GM12878 (cell line): Measurements from ENCODE around the gene ARHGEF16. TPM values are rescaled to one million over a fixed set of nuclear protein-coding genes. Genes with fewer than 3 reads are reported as not detected.

Source experiments
- ATAC-seq: fragments of 200-7000 bp; cut with Tn5 transposase; 3 replicates; pipeline ENCODE4 v1.9.1; 2020; ENCODE audit warnings: mild to moderate bottlenecking, moderate library complexity
- BruUV-seq: library from RNA; stranded (reverse); fragments of 400-500 nt; replicated peaks from 2 replicates; lab custom pipeline; 2021; lab: Mats Ljungman, UMichigan
- CTCF ChIA-PET: fragments of 300-600 bp; sonication (Branson Sonifier 250); formaldehyde crosslinking; extraction: SDS; loops from one replicate; lab custom pipeline; 2021; ENCODE audit warnings: inconsistent platforms; lab: Yijun Ruan, JAX
- POLR2A ChIA-PET: fragments of 350-600 bp; formaldehyde crosslinking; extraction: SDS; loops from one replicate; lab custom pipeline; 2021; ENCODE audit warnings: inconsistent platforms; lab: Charles Lee
- RAD21 ChIA-PET: fragments of 300-600 bp; sonication (Branson Sonifier 250); formaldehyde crosslinking; loops from one replicate; lab custom pipeline; 2023; ENCODE audit warnings: antibody characterized with exemption; ENCODE audit not compliant: unreplicated experiment; lab: Charles Lee
- SMC1A ChIA-PET: fragments of 300-600 bp; sonication (Branson Sonifier 250); formaldehyde crosslinking; loops from one replicate; lab custom pipeline; 2023; ENCODE audit not compliant: unreplicated experiment, uncharacterized antibody; lab: Charles Lee
- DNase-seq: peaks from one replicate; pipeline ENCODE4 v3.0.0-alpha.2; 2011; ENCODE audit warnings: low read depth, low spot score
- FAIRE-seq: peaks from 3 replicates; lab custom pipeline; 2011; peaks lifted over from hg19 to GRCh38; lab: Jason Lieb, UNC
- H2AFZ ChIP-seq: 2 replicates; pipeline ENCODE4 v1.6.0; 2011; ENCODE audit warnings: low read depth, low read length, control low read depth; ENCODE audit not compliant: control insufficient read depth
- H3K27ac ChIP-seq: 2 replicates; pipeline ENCODE4 v1.5.1; 2011; ENCODE audit warnings: control low read depth; ENCODE audit not compliant: control insufficient read depth, insufficient read depth
- H3K27me3 ChIP-seq, 2 experiments: replicated peaks in 1 of 2; 2 replicates each; pipeline versions ENCODE4 v1.6.0 to v1.6.1; 2011; ENCODE audit warnings: low read length in 1 of 2; ENCODE audit not compliant: control insufficient read depth in 2 of 2, insufficient read depth in 2 of 2
- H3K36me3 ChIP-seq, 2 experiments: 2 replicates each; pipeline ENCODE4 v1.5.1; 2011; ENCODE audit warnings: low read length in 1 of 2; ENCODE audit not compliant: control insufficient read depth in 2 of 2, insufficient read depth in 2 of 2
- H3K4me1 ChIP-seq: 2 replicates; pipeline ENCODE4 v1.6.1; 2011; ENCODE audit warnings: mild to moderate bottlenecking, low read length, moderate library complexity, mixed read lengths; ENCODE audit not compliant: control insufficient read depth, insufficient read depth
- H3K4me2 ChIP-seq: 2 replicates; pipeline ENCODE4 v1.6.0; 2011; ENCODE audit warnings: control low read depth; ENCODE audit not compliant: control insufficient read depth, insufficient read depth
- H3K4me3 ChIP-seq: fragments of 200-600 bp; sonication (generic); 2 replicates; pipeline ENCODE4 v1.5.1; 2016
- H3K79me2 ChIP-seq: 2 replicates; pipeline ENCODE4 v1.6.0; 2011; ENCODE audit warnings: low read length; ENCODE audit not compliant: control insufficient read depth, insufficient read depth
- H3K9ac ChIP-seq: 2 replicates; pipeline ENCODE4 v1.8.0; 2011; ENCODE audit warnings: low read length, control low read depth, mixed read lengths; ENCODE audit not compliant: control insufficient read depth, insufficient read depth
- H3K9me3 ChIP-seq: replicated peaks from 3 replicates; pipeline ENCODE4 v1.5.1; 2011; ENCODE audit warnings: mild to moderate bottlenecking, low read length; ENCODE audit not compliant: control insufficient read depth, insufficient read depth
- H4K20me1 ChIP-seq: 2 replicates; pipeline ENCODE4 v1.6.0; 2011; ENCODE audit not compliant: control insufficient read depth, insufficient read depth
- ATF7 ChIP-seq: fragments of 450-650 bp; IDR thresholded peaks from 2 replicates; pipeline ENCODE4 v1.6.1; 2016; ENCODE audit warnings: low read depth, mild to moderate bottlenecking
- CHD4 ChIP-seq: fragments of 200-600 bp; sonication (generic); IDR thresholded peaks from 2 replicates; pipeline ENCODE4 v1.6.1; 2016; ENCODE audit warnings: mild to moderate bottlenecking
- E2F8 ChIP-seq: fragments of 450-650 bp; IDR thresholded peaks from 2 replicates; pipeline ENCODE4 v1.6.1; 2018; ENCODE audit warnings: mild to moderate bottlenecking, low read depth, moderate library complexity; ENCODE audit not compliant: partially characterized antibody
- FOXM1 ChIP-seq: IDR thresholded peaks from 2 replicates; pipeline ENCODE4 v1.6.1; 2012; ENCODE audit warnings: low read depth, mild to moderate bottlenecking, inconsistent platforms, low read length, moderate library complexity
- GABPA ChIP-seq: IDR thresholded peaks from 2 replicates; pipeline ENCODE4 v1.6.1; 2014; ENCODE audit warnings: antibody characterized with exemption, low read depth, mild to moderate bottlenecking, inconsistent platforms
- MEF2A ChIP-seq: IDR thresholded peaks from 2 replicates; pipeline ENCODE4 v1.6.1; 2011; ENCODE audit warnings: low read depth, mild to moderate bottlenecking, low read length, moderate library complexity; ENCODE audit not compliant: insufficient read depth
- MYC ChIP-seq: IDR thresholded peaks from 2 replicates; pipeline ENCODE4 v1.6.1; 2011; ENCODE audit warnings: mild to moderate bottlenecking, low read length, moderate library complexity, inconsistent platforms; ENCODE audit not compliant: insufficient read depth, insufficient replicate concordance, insufficient read length, severe bottlenecking
- NR2F1 ChIP-seq: fragments of 450-650 bp; conservative IDR thresholded peaks from 2 replicates; pipeline ENCODE4 v1.6.1; 2017; ENCODE audit warnings: mild to moderate bottlenecking
- PRDM15 ChIP-seq: fragments of 450-650 bp; formaldehyde crosslinking; IDR thresholded peaks from 2 replicates; pipeline ENCODE4 v1.4.0; 2020; ENCODE audit warnings: mild to moderate bottlenecking, moderate library complexity
- SMAD1 ChIP-seq: fragments of 450-650 bp; IDR thresholded peaks from 2 replicates; pipeline ENCODE4 v1.6.1; 2018; ENCODE audit warnings: mild to moderate bottlenecking, low read depth; ENCODE audit not compliant: partially characterized antibody
- SREBF1 ChIP-seq: IDR thresholded peaks from 2 replicates; pipeline ENCODE4 v1.6.1; 2012; ENCODE audit warnings: mild to moderate bottlenecking, low read length
- STAT3 ChIP-seq: IDR thresholded peaks from 2 replicates; pipeline ENCODE4 v1.6.1; 2011; ENCODE audit warnings: low read depth, low read length, improper control_type of control experiment
- TAF1 ChIP-seq: IDR thresholded peaks from 2 replicates; pipeline ENCODE4 v1.6.1; 2011; ENCODE audit warnings: mild to moderate bottlenecking, low read depth, low read length, borderline replicate concordance
- TCF12 ChIP-seq: IDR thresholded peaks from 2 replicates; pipeline ENCODE4 v1.6.1; 2011; ENCODE audit warnings: low read depth, mild to moderate bottlenecking, low read length
- ZNF217 ChIP-seq: fragments of 450-650 bp; IDR thresholded peaks from 2 replicates; pipeline ENCODE4 v1.6.1; 2017; ENCODE audit warnings: antibody characterized with exemption, mild to moderate bottlenecking
- ZNF384 ChIP-seq: IDR thresholded peaks from 2 replicates; pipeline ENCODE4 v1.6.1; 2012; ENCODE audit warnings: low read depth, mild to moderate bottlenecking, low read length, improper control_type of control experiment, borderline replicate concordance
- WGBS: methylation state at CpG from one replicate; pipeline ENCODE4 v1.1.6; 2016; ENCODE audit warnings: low lambda C conversion rate; ENCODE audit not compliant: insufficient replicate concordance, insufficient coverage; ENCODE audit errors: missing lambda C conversion rate; 5-methylcytosine and 5-hydroxymethylcytosine counted together
- in situ Hi-C: fragments of 300-500 bp; cut with MboI; formaldehyde crosslinking; loops from 9 replicates; pipeline ENCODE4 v1.14.3; 2018; ENCODE audit warnings: mixed read lengths
- intact Hi-C: fragments of 100-400 bp; cut with micrococcal nuclease; formaldehyde crosslinking; loops from one replicate; pipeline ENCODE4 v1.14.2; 2022; ENCODE audit not compliant: unreplicated experiment
- polyA plus RNA-seq, 11 experiments: library from polyadenylated mRNA; depleted of rRNA in 4 of 11; unstranded in 6 of 11; stranded (reverse) in 5 of 11; fragments of >200 nt; fragmentation: Nextera tagmentation in 4 of 11; fragmentation: Illumina TruSeq in 1 of 11; extraction: Ambion mirVana in 4 of 11; extraction: Trizol in 1 of 11; gene quantifications; 1 replicate in 1 of 11; 2 replicates in 10 of 11; pipeline versions ENCODE4 v1.2.1 to v1.2.3, GENCODE V29; 2011 to 2016; ENCODE audit warnings: inconsistent platforms in 2 of 11, missing spikeins in 2 of 11, low read depth in 1 of 11
- total RNA-seq, 4 experiments: library from RNA; depleted of rRNA in 3 of 4; stranded (reverse); fragments of >200 nt in 3 of 4; fragmentation: Illumina TruSeq in 1 of 4; extraction: Trizol in 1 of 4; gene quantifications; 2 replicates each; pipeline versions ENCODE4 v1.2.1 to v1.2.3, GENCODE V29; 2013 to 2021

Gene ARHGEF16
- total and polyA plus RNA-seq, 10 of the 15 experiments (the other 5 are each of a cell fraction or from before 2014, with no cell fraction given): not detected

- FAIRE-seq (no peak), ATAC-seq (no peak), DNase-seq (no peak)
- Histone ChIP-seq H3K4me3 (no peak overlapping the region), H3K79me2 (no peaks in the 10 kb centered on the region), H3K27me3 (no peaks in the 10 kb centered on the region), H3K9ac (no peak overlapping the region), H3K36me3 (no peaks in the 10 kb centered on the region), H3K4me1 (no peaks in the 10 kb centered on the region), H2AFZ (no peak overlapping the region), H4K20me1 (no peaks in the 10 kb centered on the region), H3K9me3 (no peaks in the 10 kb centered on the region; the same call in 2 of the 3 replicates), H3K4me2 (no peak overlapping the region), H3K27ac (no peak overlapping the region)
- ChIA-PET CTCF (no interaction called here), SMC1A (no interaction called here), POLR2A (no interaction called here), RAD21 (no interaction called here)
- in situ Hi-C loops: no loop called here
- intact Hi-C loops: no loop called here
- 76% methylated on average over 21 of the region's 21 CpGs for WGBS
- TF ChIP-seq FOXM1: no peak
- TF ChIP-seq GABPA: no peak
- no peak for TF ChIP-seq ATF7
- TF ChIP-seq ZNF384: no peak
- no peak for TF ChIP-seq TCF12
- no peak for TF ChIP-seq TAF1
- no peak for TF ChIP-seq CHD4
- TF ChIP-seq SREBF1: no peak
- TF ChIP-seq PRDM15 (CRISPR knock-in tag): no peak
- no peak for TF ChIP-seq MEF2A
- TF ChIP-seq ZNF217: no peak
- no peak for TF ChIP-seq SMAD1
- no peak for TF ChIP-seq MYC
- TF ChIP-seq E2F8: no peak
- TF ChIP-seq STAT3: no peak
- TF ChIP-seq NR2F1: no peak
- BruUV-seq: no TSS peak
Observed at GRCh38 chr1:3509721-3510120, 55.3 kb downstream of the ARHGEF16 start.
